ENCODE results near the gene FGA.

- no peak for TF ChIP-seq SUZ12 (IDR thresholded peaks at IDR 0.05)
- TF ChIP-seq LEF1 (IDR thresholded peaks at IDR 0.05; ENCODE audit: borderline replicate concordance), result no peak
- no peak for TF ChIP-seq ELF4 (IDR thresholded peaks at IDR 0.05)
- TF ChIP-seq SP1 (IDR thresholded peaks at IDR 0.05), result no peak
- no peak for TF ChIP-seq FOXA1 (IDR thresholded peaks at IDR 0.05)
- no peak for TF ChIP-seq PKNOX1 (IDR thresholded peaks at IDR 0.05)
- no peak for TF ChIP-seq TARDBP (IDR thresholded peaks at IDR 0.05)
- no peak for TF ChIP-seq FOXM1 (IDR thresholded peaks at IDR 0.05; ENCODE audit: borderline replicate concordance)
- TF ChIP-seq NFRKB (IDR thresholded peaks at IDR 0.05), result no peak
- no peak for TF ChIP-seq BHLHE40 (IDR thresholded peaks at IDR 0.05; ENCODE audit: borderline replicate concordance)
- TF ChIP-seq HDGF (IDR thresholded peaks at IDR 0.05; ENCODE audit: borderline replicate concordance), result no peak
- no peak for TF ChIP-seq ARNT (IDR thresholded peaks at IDR 0.05)
- TF ChIP-seq FOXK2 (IDR thresholded peaks at IDR 0.05), result no peak
- no peak for TF ChIP-seq L3MBTL2 (conservative IDR thresholded peaks at IDR 0.05)
These were observed 31.4 kb downstream of the FGA start for GRCh38 chr4:154559141-154559493.

Data from HEK293T (cell line).